ENCODE results near the gene PCDHGA6.

PCDHGA6 gene

DNA sequence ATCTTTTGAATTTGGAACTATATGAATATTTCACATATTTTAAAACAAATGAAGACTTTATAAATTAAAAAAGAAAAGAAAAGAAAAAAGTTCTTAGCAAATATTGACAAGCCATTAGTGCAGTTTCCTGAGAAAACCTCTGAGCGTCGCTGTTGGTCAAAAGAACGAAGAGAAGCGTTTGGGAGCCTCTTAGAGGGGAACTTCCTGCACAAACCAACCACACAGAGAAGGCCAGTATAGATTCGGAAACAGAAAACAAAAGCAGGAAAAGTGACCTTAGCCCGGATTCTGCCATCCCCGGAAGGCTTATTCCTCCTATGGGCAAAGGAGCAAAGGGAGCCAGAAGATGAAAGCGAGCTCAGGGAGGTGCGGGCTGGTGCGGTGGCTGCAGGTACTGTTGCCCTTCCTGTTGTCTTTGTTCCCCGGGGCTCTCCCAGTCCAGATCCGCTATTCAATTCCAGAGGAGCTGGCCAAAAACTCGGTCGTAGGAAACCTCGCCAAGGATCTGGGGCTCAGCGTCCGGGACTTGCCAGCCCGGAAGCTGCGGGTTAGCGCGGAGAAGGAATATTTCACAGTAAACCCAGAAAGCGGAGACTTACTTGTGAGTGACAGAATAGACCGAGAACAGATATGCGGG lies 13.8 kb upstream of the PCDHGA6 start, which contains the start of gene PCDHGB2:
TSS of gene PCDHGB2 (plus strand) at position 205 of the 637 bp plus-strand sequence. CDS start at position 347, 142 bp downstream.
- H3K36me3 ChIP-seq (ENCODE audit: control insufficient read depth in 2 of 2, insufficient read depth in 1 of 2, low read length in 2 of 2) = no peaks in the 10 kb centered on the region

DNA sequence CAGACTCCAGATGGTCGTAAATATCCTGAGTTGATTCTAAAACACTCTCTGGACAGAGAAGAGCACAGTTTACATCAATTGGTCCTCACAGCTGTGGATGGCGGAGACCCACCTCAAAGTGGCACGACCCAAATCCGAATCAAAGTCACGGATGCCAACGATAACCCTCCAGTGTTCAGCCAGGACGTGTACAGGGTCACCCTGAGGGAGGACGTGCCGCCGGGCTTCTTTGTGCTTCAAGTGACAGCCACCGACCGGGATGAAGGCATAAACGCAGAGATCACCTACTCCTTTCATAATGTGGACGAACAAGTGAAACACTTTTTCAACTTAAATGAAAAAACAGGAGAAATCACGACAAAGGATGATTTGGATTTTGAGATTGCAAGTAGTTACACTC lies 13.0 kb upstream of the PCDHGA6 start:
- TF ChIP-seq ZNF645 (tag by site-specific recombination; IDR thresholded peaks at IDR 0.05) (no peak), ZNF510 (tag by site-specific recombination; IDR thresholded peaks at IDR 0.05; ENCODE audit: insufficient replicate concordance) (no peak), OVOL3 (tag by site-specific recombination; IDR thresholded peaks at IDR 0.05) (no peak), ZSCAN4 (tag by site-specific recombination; IDR thresholded peaks at IDR 0.05) (no peak), ZNF654 (tag by site-specific recombination; IDR thresholded peaks at IDR 0.05; ENCODE audit: low read depth) (no peak), ZNF24 (tag by site-specific recombination; IDR thresholded peaks at IDR 0.05) (no peak), ZNF791 (tag by site-specific recombination; IDR thresholded peaks at IDR 0.05) (no peak), PRDM4 (tag by site-specific recombination; IDR thresholded peaks at IDR 0.05) (no peak), KLF16 (tag by site-specific recombination; IDR thresholded peaks at IDR 0.05) (no peak), GLIS2 (tag by site-specific recombination; IDR thresholded peaks at IDR 0.05) (no peak)
- TF ChIP-seq, protein P1, sequence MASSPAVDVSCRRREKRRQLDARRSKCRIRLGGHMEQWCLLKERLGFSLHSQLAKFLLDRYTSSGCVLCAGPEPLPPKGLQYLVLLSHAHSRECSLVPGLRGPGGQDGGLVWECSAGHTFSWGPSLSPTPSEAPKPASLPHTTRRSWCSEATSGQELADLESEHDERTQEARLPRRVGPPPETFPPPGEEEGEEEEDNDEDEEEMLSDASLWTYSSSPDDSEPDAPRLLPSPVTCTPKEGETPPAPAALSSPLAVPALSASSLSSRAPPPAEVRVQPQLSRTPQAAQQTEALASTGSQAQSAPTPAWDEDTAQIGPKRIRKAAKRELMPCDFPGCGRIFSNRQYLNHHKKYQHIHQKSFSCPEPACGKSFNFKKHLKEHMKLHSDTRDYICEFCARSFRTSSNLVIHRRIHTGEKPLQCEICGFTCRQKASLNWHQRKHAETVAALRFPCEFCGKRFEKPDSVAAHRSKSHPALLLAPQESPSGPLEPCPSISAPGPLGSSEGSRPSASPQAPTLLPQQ (tag by site-specific recombination; IDR thresholded peaks at IDR 0.05) = no peak
- TF ChIP-seq, protein P2, sequence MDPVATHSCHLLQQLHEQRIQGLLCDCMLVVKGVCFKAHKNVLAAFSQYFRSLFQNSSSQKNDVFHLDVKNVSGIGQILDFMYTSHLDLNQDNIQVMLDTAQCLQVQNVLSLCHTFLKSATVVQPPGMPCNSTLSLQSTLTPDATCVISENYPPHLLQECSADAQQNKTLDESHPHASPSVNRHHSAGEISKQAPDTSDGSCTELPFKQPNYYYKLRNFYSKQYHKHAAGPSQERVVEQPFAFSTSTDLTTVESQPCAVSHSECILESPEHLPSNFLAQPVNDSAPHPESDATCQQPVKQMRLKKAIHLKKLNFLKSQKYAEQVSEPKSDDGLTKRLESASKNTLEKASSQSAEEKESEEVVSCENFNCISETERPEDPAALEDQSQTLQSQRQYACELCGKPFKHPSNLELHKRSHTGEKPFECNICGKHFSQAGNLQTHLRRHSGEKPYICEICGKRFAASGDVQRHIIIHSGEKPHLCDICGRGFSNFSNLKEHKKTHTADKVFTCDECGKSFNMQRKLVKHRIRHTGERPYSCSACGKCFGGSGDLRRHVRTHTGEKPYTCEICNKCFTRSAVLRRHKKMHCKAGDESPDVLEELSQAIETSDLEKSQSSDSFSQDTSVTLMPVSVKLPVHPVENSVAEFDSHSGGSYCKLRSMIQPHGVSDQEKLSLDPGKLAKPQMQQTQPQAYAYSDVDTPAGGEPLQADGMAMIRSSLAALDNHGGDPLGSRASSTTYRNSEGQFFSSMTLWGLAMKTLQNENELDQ (tag by site-specific recombination; IDR thresholded peaks at IDR 0.05; ENCODE audit: low read depth) = no peak
- TF ChIP-seq, protein P3, sequence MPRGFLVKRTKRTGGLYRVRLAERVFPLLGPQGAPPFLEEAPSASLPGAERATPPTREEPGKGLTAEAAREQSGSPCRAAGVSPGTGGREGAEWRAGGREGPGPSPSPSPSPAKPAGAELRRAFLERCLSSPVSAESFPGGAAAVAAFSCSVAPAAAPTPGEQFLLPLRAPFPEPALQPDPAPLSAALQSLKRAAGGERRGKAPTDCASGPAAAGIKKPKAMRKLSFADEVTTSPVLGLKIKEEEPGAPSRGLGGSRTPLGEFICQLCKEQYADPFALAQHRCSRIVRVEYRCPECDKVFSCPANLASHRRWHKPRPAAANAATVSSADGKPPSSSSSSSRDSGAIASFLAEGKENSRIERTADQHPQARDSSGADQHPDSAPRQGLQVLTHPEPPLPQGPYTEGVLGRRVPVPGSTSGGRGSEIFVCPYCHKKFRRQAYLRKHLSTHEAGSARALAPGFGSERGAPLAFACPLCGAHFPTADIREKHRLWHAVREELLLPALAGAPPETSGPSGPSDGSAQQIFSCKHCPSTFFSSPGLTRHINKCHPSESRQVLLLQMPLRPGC (tag by site-specific recombination; IDR thresholded peaks at IDR 0.05) = no peak
- ChIA-PET CTCF (interaction anchor here (0.6 to 1.9 kb wide), 2 partner anchors 31 to 204 kb away, joined by 3 to 9 read pairs; no protein-coding TSS in a partner anchor), POLR2A (no interaction called here)
- Histone ChIP-seq H3K4me3 (ENCODE audit: low read depth, low read length) (no peak overlapping the region), H3K36me3 (ENCODE audit: control insufficient read depth in 2 of 2, insufficient read depth in 1 of 2, low read length in 2 of 2) (no peaks in the 10 kb centered on the region), H3K27ac (ENCODE audit: extremely low read depth, low read depth, low read length) (no peak overlapping the region), H3K4me1 (ENCODE audit: control insufficient read depth, insufficient read depth, low read length) (no peaks in the 10 kb centered on the region), H3K9me3 (ENCODE audit: control insufficient read depth, insufficient read depth, low read depth, low read length) (peaks cover 3% of the 10 kb centered on the region; the same call in 1 of the 2 replicates)

More for the DNA sequence above, 13.8 kb upstream of the PCDHGA6 start, which contains the start of gene PCDHGB2:
- POLR2A ChIA-PET = no interaction called here
- Histone ChIP-seq H3K27ac (ENCODE audit: extremely low read depth, low read depth, low read length) (no peak within 1 kb of the TSS), H3K9me3 (ENCODE audit: control insufficient read depth, insufficient read depth, low read depth, low read length) (peaks cover 3% of the 10 kb centered on the region; the same call in 1 of the 2 replicates), H3K4me1 (ENCODE audit: control insufficient read depth, insufficient read depth, low read length) (no peaks in the 10 kb centered on the region), H3K4me3 (ENCODE audit: low read depth, low read length) (no peak within 1 kb of the TSS)
- TF ChIP-seq ZNF654 (tag by site-specific recombination; IDR thresholded peaks at IDR 0.05; ENCODE audit: low read depth) (peak; percentile 53), ZNF266 (tag by site-specific recombination; IDR thresholded peaks at IDR 0.05; ENCODE audit: low read depth) (no peak)
- CTCF ChIA-PET = interaction anchor here (0.6 to 2.6 kb wide), 5 partner anchors 10 to 828 kb away, joined by 3 to 12 read pairs (median 5); partner anchors contain the start of gene PCDHGB1

All from HEK293 (cell line).